SH-SY5Y (cell line): Measurements from ENCODE around the gene CCK.

Source experiments
- GATA2 ChIP-seq: IDR thresholded peaks from 2 replicates; pipeline ENCODE4 v1.6.1; 2011; ENCODE audit warnings: mild to moderate bottlenecking, low read depth, low read length
- GATA3 ChIP-seq: IDR thresholded peaks from 2 replicates; pipeline ENCODE4 v1.6.1; 2011; ENCODE audit warnings: low read depth, mild to moderate bottlenecking, low read length, moderate library complexity

The CCK gene

GRCh38 chr3:42266085-42266484, at the start of gene CCK:
Gene CCK (minus strand): TSS chr3:42266185. CDS start chr3:42263630, 2,555 bp downstream.
- TF ChIP-seq GATA3 (no peak), GATA2 (no peak)

GRCh38 chr3:42314411-42314810, 48.4 kb upstream of the CCK start:
- TF ChIP-seq GATA2 (no peak), GATA3 (no peak)

- TF ChIP-seq GATA2 (no peak), GATA3 (no peak)
Measured at GRCh38 chr3:42308651-42309050, 42.7 kb upstream of the CCK start.

GRCh38 chr3:42306499-42306898, 40.5 kb upstream of the CCK start:
- no peak for TF ChIP-seq GATA2
- TF ChIP-seq GATA3 = no peak

- TF ChIP-seq GATA3 = no peak
- TF ChIP-seq GATA2 = no peak
Measured at GRCh38 chr3:42302924-42303634, 37.1 kb upstream of the CCK start.

GRCh38 chr3:42301446-42302175, 35.6 kb upstream of the CCK start:
- TF ChIP-seq GATA3 = no peak
- TF ChIP-seq GATA2 = no peak

GRCh38 chr3:42300778-42301177, 34.8 kb upstream of the CCK start:
- TF ChIP-seq GATA2 (no peak), GATA3 (no peak)

GRCh38 chr3:42300013-42300412, 34.0 kb upstream of the CCK start:
- no peak for TF ChIP-seq GATA3
- TF ChIP-seq GATA2 = no peak

GRCh38 chr3:42298259-42298658, 32.3 kb upstream of the CCK start:
- no peak for TF ChIP-seq GATA2
- no peak for TF ChIP-seq GATA3

- TF ChIP-seq GATA3 (no peak), GATA2 (no peak)
Measured at GRCh38 chr3:42292009-42292408, 26.0 kb upstream of the CCK start.

GRCh38 chr3:42290966-42291714, 25.2 kb upstream of the CCK start:
- TF ChIP-seq GATA2 = no peak
- no peak for TF ChIP-seq GATA3

- no peak for TF ChIP-seq GATA2
- TF ChIP-seq GATA3 = no peak
Measured at GRCh38 chr3:42289026-42289425, 23.0 kb upstream of the CCK start.

- no peak for TF ChIP-seq GATA2
- TF ChIP-seq GATA3 = no peak
Measured at GRCh38 chr3:42288385-42288784, 22.4 kb upstream of the CCK start.

- TF ChIP-seq GATA3 (no peak), GATA2 (peak; percentile 81)
Measured at GRCh38 chr3:42277676-42278075, 11.7 kb upstream of the CCK start.
